Suppressor macrophage (primary cell): ENCODE data around the gene ALG6.

Experiments used
- DNase-seq, 4 experiments: peaks; one replicate each; pipeline ENCODE4 v3.0.0-alpha.2; 2020 to 2022
- total RNA-seq, 17 experiments: gene quantifications; one replicate each; lab custom pipeline; 2026; ENCODE audit warnings: mixed read lengths in 6 of 17, inconsistent platforms in 3 of 17; lab: John Stamatoyannopoulos, UW

The ALG6 gene
- 3.5 to 22.2 (median 11.9) reads per million in 17 experiments for total RNA-seq

- peak; percentile 96 to 99 (median 98) for DNase-seq
These were observed at the start of gene ALG6 for GRCh38 chr1:63367215-63368103. Gene ALG6, plus strand, starts transcription at chr1:63367627. Its CDS starts 3,351 bp downstream, at chr1:63370978.

GRCh38 chr1:63317817-63318152 is 49.6 kb upstream of the ALG6 start:
- DNase-seq = no peak

GRCh38 chr1:63318201-63318979 is 49.0 kb upstream of the ALG6 start:
- DNase-seq = no peak

GRCh38 chr1:63319046-63320021 is 48.1 kb upstream of the ALG6 start:
- DNase-seq = peak in 1 of 4 experiments; percentile 29

- DNase-seq = peak in 2 of 4 experiments; percentile 36 to 48
These were observed 47.3 kb upstream of the ALG6 start for GRCh38 chr1:63320022-63320721.

- no peak for DNase-seq
These were observed 46.2 kb upstream of the ALG6 start for GRCh38 chr1:63321066-63321784.

GRCh38 chr1:63321785-63322113 is 45.7 kb upstream of the ALG6 start:
- DNase-seq = no peak

- DNase-seq = peak; percentile 57 to 73 (median 60)
These were observed 45.1 kb upstream of the ALG6 start, which contains the start of gene FOXD3 for GRCh38 chr1:63322114-63322943. Gene FOXD3, plus strand, starts transcription at chr1:63322567. Its CDS starts 492 bp downstream, at chr1:63323059.

- peak; percentile 39 to 66 (median 54) for DNase-seq
These were observed 44.2 kb upstream of the ALG6 start for GRCh38 chr1:63322944-63323864.

GRCh38 chr1:63323865-63324778 is 43.3 kb upstream of the ALG6 start:
- peak in 1 of 4 experiments; percentile 38 for DNase-seq

GRCh38 chr1:63324779-63325119 is 42.7 kb upstream of the ALG6 start:
- no peak for DNase-seq

- no peak for DNase-seq
These were observed 42.0 kb upstream of the ALG6 start for GRCh38 chr1:63325279-63325985.

GRCh38 chr1:63326106-63326472 is 41.3 kb upstream of the ALG6 start:
- DNase-seq = no peak

- no peak for DNase-seq
These were observed 40.7 kb upstream of the ALG6 start for GRCh38 chr1:63326473-63327380.

GRCh38 chr1:63327417-63328054 is 39.9 kb upstream of the ALG6 start:
- peak; percentile 75 to 85 (median 79) for DNase-seq

GRCh38 chr1:63328122-63328521 is 39.3 kb upstream of the ALG6 start:
- no peak for DNase-seq
